Measurements from ENCODE around the gene MBNL2.

DNA sequence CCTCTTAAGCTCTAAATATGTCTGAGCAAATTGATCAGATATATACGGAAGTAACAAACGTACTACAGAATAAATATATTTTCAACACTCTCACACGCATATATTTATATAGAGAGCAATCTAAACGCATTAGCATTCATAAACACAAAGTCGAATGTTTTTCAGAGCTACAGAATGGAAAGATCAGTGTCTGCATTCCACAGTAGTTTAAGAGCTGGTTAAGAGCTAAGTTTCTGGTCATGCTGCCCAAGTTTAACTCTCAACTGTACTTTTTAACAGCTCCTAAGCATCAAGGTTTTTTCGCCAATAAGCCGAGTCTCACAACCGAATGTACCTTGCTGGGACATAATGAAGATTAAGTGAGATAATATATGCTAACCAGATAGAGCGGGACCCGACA lies 175.1 kb downstream of the MBNL2 start:
- TF ChIP-seq EZH2phosphoT487 (IDR thresholded peaks at IDR 0.05; ENCODE audit: borderline replicate concordance, low read length) = no peak
- TF ChIP-seq, protein P1, sequence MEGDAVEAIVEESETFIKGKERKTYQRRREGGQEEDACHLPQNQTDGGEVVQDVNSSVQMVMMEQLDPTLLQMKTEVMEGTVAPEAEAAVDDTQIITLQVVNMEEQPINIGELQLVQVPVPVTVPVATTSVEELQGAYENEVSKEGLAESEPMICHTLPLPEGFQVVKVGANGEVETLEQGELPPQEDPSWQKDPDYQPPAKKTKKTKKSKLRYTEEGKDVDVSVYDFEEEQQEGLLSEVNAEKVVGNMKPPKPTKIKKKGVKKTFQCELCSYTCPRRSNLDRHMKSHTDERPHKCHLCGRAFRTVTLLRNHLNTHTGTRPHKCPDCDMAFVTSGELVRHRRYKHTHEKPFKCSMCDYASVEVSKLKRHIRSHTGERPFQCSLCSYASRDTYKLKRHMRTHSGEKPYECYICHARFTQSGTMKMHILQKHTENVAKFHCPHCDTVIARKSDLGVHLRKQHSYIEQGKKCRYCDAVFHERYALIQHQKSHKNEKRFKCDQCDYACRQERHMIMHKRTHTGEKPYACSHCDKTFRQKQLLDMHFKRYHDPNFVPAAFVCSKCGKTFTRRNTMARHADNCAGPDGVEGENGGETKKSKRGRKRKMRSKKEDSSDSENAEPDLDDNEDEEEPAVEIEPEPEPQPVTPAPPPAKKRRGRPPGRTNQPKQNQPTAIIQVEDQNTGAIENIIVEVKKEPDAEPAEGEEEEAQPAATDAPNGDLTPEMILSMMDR (conservative IDR thresholded peaks at IDR 0.05; ENCODE audit: low read depth, low read length) = no peak

All from PC-3 (cell line).